ENCODE data around the gene BPIFB4.

The BPIFB4 gene

DNA sequence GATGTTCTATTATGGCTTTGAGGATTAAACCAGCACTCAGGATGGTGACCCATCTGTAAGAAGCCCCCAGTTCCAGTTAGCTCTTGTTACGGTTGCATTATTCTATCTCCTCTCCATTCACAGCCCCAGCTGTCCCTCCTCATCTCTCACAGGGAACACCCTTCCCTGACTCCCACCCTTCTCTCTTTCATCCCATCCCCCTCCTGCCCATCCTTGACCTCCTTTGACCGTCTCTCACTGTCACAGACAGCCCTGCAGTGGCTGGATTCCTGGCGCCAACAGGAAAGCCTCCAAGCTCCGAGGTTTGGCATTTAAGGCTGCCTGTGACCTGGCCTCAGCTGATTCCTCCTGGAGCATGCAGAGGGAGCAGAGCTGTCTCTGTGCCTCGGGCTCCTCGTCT is 4.2 kb upstream of the BPIFB4 start:
- no peaks in the 10 kb centered on the region for H3K9me3 ChIP-seq
- no peaks in the 10 kb centered on the region; the same call in 1 of the 2 replicates for H3K27me3 ChIP-seq
- TF ChIP-seq, protein P1, sequence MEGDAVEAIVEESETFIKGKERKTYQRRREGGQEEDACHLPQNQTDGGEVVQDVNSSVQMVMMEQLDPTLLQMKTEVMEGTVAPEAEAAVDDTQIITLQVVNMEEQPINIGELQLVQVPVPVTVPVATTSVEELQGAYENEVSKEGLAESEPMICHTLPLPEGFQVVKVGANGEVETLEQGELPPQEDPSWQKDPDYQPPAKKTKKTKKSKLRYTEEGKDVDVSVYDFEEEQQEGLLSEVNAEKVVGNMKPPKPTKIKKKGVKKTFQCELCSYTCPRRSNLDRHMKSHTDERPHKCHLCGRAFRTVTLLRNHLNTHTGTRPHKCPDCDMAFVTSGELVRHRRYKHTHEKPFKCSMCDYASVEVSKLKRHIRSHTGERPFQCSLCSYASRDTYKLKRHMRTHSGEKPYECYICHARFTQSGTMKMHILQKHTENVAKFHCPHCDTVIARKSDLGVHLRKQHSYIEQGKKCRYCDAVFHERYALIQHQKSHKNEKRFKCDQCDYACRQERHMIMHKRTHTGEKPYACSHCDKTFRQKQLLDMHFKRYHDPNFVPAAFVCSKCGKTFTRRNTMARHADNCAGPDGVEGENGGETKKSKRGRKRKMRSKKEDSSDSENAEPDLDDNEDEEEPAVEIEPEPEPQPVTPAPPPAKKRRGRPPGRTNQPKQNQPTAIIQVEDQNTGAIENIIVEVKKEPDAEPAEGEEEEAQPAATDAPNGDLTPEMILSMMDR (IDR thresholded peaks at IDR 0.05; ENCODE audit: low read depth, low read length): no peak
- H3K4me3 ChIP-seq (ENCODE audit: low read depth, low read length): no peak overlapping the region
- DNase-seq: no peak
- H3K36me3 ChIP-seq: no peaks in the 10 kb centered on the region
- H3K4me1 ChIP-seq: no peaks in the 10 kb centered on the region

DNA sequence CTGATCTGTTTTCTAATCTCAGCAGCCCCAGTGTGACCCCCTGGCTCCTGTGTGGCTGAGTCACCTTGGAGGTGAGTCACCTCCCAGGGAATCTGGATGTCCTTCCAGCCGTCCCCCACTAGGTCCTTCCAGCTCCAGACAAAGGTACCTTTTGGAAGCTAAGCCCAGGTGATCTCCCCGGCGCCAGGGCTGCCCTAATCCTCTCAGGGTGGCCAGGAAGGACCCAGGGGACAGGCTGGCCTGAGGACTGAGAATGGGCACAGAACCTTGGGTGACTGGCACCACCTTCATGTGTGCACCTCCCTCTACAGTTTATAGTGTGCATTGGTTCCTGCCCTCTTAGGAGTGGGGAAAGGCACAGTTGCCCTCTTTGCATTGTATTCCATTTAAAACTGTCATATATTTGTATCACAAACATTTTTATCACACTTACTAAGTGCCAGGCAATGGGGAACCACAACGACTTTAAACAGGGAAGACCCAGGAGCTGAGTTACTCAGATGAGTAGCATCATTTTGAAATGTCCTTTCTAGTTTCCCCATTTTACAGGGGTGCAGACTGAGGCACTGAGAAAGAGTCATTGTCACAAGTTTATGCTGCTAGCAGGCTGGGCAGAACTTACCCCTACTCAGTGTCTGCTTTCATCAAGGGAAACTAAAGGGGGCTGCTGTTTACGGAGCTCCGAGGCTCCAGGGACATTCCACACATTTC is 2.6 kb upstream of the BPIFB4 start:
- H3K36me3 ChIP-seq: no peaks in the 10 kb centered on the region
- no peak for DNase-seq
- no peaks in the 10 kb centered on the region; the same call in 1 of the 2 replicates for H3K9me3 ChIP-seq
- TF ChIP-seq, protein P1 (IDR thresholded peaks at IDR 0.05; ENCODE audit: low read depth, low read length): no peak
- no peaks in the 10 kb centered on the region for H3K4me1 ChIP-seq
- H3K4me3 ChIP-seq (ENCODE audit: low read depth, low read length): no peak overlapping the region
- H3K27me3 ChIP-seq: no peaks in the 10 kb centered on the region; the same call in 1 of the 2 replicates

DNA sequence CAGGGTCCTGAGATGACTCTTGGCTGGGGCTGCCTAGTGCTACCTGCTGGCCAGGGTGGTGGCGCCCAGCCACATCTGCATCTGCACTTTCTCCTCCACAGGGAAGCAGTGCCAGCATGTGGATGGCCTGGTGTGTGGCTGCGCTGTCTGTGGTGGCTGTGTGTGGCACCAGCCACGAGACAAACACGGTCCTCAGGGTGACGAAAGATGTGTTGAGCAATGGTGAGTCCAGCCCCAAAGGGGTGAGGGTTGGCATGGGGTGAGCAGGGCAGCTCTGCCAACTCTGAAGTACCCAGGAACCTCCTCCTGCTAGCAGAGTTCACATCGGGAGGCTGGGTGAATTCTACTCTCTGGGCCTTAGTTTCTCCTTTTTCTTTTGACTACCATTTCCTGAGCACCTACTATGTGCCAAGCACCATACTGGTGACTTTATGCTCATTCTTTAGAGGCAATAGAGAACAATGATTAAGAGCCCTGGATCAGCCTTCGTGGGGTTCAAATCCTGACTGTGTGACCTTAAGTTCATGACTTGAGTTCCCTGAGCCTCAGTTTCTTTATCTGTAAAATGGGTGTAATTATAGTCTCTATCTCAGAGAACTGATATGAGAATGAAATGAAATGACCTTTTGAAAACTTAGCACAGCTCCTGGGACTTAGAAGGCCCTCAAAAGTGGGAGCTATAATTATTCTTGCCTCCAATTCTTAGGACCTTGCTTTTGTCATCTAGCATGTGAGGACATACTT is 2.1 kb downstream of the BPIFB4 start:
- H3K36me3 ChIP-seq: no peaks in the 10 kb centered on the region

DNA sequence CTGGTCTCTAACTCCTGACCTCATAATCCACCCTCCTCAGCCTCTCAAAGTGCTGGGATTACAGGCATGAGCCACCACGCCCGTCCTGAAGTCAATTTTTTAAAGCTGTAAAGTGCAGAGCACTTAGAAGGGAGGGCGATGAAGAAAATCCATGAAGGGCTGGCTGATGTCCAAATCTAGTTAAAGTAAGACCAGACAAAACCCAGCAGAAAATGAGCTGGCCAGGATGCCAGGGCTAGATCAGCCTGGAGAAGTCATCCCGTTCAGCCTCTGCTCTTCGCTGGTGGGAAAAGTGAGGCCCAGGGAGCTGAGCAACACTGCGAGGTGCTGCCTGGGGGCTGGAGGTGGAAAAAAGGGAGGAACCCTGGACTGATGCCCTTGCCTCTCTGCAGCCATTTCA is 3.1 kb downstream of the BPIFB4 start:
- H3K9me3 ChIP-seq: no peaks in the 10 kb centered on the region; the same call in 1 of the 2 replicates
- no peaks in the 10 kb centered on the region for H3K4me1 ChIP-seq
- H3K36me3 ChIP-seq: no peaks in the 10 kb centered on the region
- H3K27me3 ChIP-seq: no peaks in the 10 kb centered on the region
- H3K4me3 ChIP-seq (ENCODE audit: low read depth, low read length): no peak overlapping the region
- TF ChIP-seq, protein P1 (IDR thresholded peaks at IDR 0.05; ENCODE audit: low read depth, low read length): no peak
- DNase-seq: no peak

More for the DNA sequence above, 2.1 kb downstream of the BPIFB4 start:
- no peak for DNase-seq
- H3K4me3 ChIP-seq (ENCODE audit: low read depth, low read length): no peak overlapping the region
- H3K27me3 ChIP-seq: no peaks in the 10 kb centered on the region
- H3K4me1 ChIP-seq: no peaks in the 10 kb centered on the region
- no peaks in the 10 kb centered on the region; the same call in 1 of the 2 replicates for H3K9me3 ChIP-seq
- TF ChIP-seq, protein P1 (IDR thresholded peaks at IDR 0.05; ENCODE audit: low read depth, low read length): no peak

DNA sequence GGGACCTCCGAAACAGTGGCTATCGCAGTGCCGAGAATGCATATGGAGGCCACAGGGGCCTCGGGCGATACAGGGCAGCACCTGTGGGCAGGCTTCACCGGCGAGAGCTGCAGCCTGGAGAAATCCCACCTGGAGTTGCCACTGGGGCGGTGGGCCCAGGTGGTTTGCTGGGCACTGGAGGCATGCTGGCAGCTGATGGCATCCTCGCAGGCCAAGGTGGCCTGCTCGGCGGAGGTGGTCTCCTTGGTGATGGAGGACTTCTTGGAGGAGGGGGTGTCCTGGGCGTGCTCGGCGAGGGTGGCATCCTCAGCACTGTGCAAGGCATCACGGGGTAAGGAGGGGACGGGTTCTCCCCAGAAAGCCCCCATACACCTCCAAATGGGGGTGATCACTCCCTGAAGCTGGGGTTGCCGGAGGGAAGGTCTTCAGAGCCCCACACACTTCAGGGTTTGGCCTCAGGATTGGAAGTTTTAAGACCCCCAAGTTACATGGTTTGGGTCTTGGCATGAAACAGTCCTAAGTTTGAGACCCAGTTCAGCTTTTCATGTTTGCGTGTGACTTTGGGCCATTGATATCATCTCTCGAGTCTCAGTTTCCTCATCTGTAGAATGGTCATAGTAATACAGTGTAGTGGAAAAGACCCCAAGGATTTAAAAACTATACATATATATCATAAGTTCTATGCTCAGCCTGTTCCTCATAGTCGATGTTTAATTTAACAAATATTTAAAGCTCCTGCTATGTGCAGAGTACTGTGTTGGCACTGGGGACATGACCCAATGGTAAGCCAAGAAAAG is 4.3 kb downstream of the BPIFB4 start:
- DNase-seq: no peak
- TF ChIP-seq, protein P1 (IDR thresholded peaks at IDR 0.05; ENCODE audit: low read depth, low read length): no peak
- H3K4me1 ChIP-seq: no peaks in the 10 kb centered on the region
- H3K4me3 ChIP-seq (ENCODE audit: low read depth, low read length): no peak overlapping the region
- H3K9me3 ChIP-seq: no peaks in the 10 kb centered on the region; the same call in 1 of the 2 replicates
- no peaks in the 10 kb centered on the region for H3K36me3 ChIP-seq
- peaks cover 3% of the 10 kb centered on the region; the same call in 1 of the 2 replicates for H3K27me3 ChIP-seq
